ENCODE data around the gene MTUS2.

- TF ChIP-seq TAF1 (IDR thresholded peaks at IDR 0.05; ENCODE audit: low read depth, low read length) (no peak), POLR2A (IDR thresholded peaks at IDR 0.05; ENCODE audit: low read depth, low read length) (no peak), POLR2AphosphoS5 (IDR thresholded peaks at IDR 0.05; ENCODE audit: low read depth, low read length) (no peak), SPI1 (IDR thresholded peaks at IDR 0.05; ENCODE audit: low read depth, low read length) (no peak)
Measured at GRCh38 chr13:29548722-29549121, 728.6 kb downstream of the MTUS2 start.
